Mucosa of descending colon (tissue), 3 donors: ENCODE results near the gene EIF2AK3. TPM values are rescaled to one million over a fixed set of nuclear protein-coding genes. Genes with fewer than 3 reads are reported as not detected.
"Not testable (repeated sequence)": the region's sequence is repeated elsewhere in the genome, so short reads cannot be mapped to it uniquely, and the experiment has no call there.

Source experiments
- ATAC-seq: fragments of 200-7000 bp; cut with Tn5 transposase; one replicate; pipeline ENCODE4 v1.9.1; 2020; ENCODE audit warnings: mild to moderate bottlenecking, moderate library complexity
- DNase-seq, 3 donors: peaks; one replicate each; pipeline ENCODE4 v3.0.0-alpha.2; 2020
- H3K36me3 ChIP-seq: fragments of 200-600 bp; one replicate; pipeline ENCODE4 v1.8.0; 2021; ENCODE audit warnings: low read depth, mild to moderate bottlenecking
- H3K4me1 ChIP-seq: fragments of 200-600 bp; one replicate; pipeline ENCODE4 v1.8.0; 2021; ENCODE audit warnings: low read depth, mild to moderate bottlenecking
- H3K4me3 ChIP-seq: fragments of 200-600 bp; one replicate; pipeline ENCODE4 v1.8.0; 2021; ENCODE audit warnings: mild to moderate bottlenecking
- H3K9me3 ChIP-seq: fragments of 200-600 bp; one replicate; pipeline ENCODE4 v1.8.0; 2021; ENCODE audit warnings: mild to moderate bottlenecking
- intact Hi-C, 2 donors: fragments of 100-400 bp; cut with DNase I in 1 of 2; cut with micrococcal nuclease in 1 of 2; formaldehyde crosslinking; loops; one replicate each; pipeline versions ENCODE4 v1.11.0 to v1.11.1; 2022; cut with DNase I, micrococcal nuclease
- total RNA-seq, 3 donors: library from RNA; stranded (reverse); fragmentation: NEBNext Ultra II Directional in 2 of 3; extraction: Animal tissue kit (Norgen Biotek cat#: 25700) in 2 of 3; gene quantifications; one replicate each; pipeline versions ENCODE4 v1.2.1 to v1.2.4, GENCODE V29; 2021 to 2023
- TF ChIP-seq, protein P1 (sequence below): fragments of 200-600 bp; IDR thresholded peaks from one replicate; pipeline ENCODE4 v1.8.0; 2022; ENCODE audit warnings: antibody characterized with exemption, mild to moderate bottlenecking
- donor health status: DM: no; HTN: no; CAD: no; lungs with moderate emphysema.
- donor health status: DM: no; HTN: no; CAD: no.
- donor health status: DM: no; HTN: yes; CAD: no.

Gene EIF2AK3
- total RNA-seq, 3 donors from 2014 or later: 20.4 to 31.6 (median 30.4) TPM

DNA sequence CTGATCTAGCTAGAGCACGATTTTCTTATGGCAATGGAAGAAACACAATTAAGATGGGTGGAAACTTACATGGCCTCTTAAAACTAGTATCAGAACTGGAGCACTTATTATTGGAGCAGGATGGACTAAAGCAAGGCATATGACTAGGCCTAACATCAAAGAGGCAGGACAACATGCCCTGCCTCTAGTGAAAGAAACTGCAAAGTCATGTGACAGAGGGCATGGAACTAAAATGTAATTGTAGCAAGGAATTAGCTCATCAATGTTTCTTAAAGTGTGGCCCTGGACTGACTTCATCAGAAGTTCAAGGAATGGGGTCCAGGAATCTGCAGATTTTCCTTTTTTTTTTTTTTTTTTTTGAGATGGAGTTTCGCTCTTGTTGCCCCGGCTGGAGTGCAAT is 5.3 kb upstream of the EIF2AK3 start:
- Histone ChIP-seq H3K36me3 (no peaks in the 10 kb centered on the region), H3K4me1 (peaks cover 10% of the 10 kb centered on the region), H3K9me3 (no peaks in the 10 kb centered on the region), H3K4me3 (no peak overlapping the region)
- TF ChIP-seq, protein P1, sequence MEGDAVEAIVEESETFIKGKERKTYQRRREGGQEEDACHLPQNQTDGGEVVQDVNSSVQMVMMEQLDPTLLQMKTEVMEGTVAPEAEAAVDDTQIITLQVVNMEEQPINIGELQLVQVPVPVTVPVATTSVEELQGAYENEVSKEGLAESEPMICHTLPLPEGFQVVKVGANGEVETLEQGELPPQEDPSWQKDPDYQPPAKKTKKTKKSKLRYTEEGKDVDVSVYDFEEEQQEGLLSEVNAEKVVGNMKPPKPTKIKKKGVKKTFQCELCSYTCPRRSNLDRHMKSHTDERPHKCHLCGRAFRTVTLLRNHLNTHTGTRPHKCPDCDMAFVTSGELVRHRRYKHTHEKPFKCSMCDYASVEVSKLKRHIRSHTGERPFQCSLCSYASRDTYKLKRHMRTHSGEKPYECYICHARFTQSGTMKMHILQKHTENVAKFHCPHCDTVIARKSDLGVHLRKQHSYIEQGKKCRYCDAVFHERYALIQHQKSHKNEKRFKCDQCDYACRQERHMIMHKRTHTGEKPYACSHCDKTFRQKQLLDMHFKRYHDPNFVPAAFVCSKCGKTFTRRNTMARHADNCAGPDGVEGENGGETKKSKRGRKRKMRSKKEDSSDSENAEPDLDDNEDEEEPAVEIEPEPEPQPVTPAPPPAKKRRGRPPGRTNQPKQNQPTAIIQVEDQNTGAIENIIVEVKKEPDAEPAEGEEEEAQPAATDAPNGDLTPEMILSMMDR: no peak
- ATAC-seq (no peak), DNase-seq (no peak)
- intact Hi-C loops: no loop called here

DNA sequence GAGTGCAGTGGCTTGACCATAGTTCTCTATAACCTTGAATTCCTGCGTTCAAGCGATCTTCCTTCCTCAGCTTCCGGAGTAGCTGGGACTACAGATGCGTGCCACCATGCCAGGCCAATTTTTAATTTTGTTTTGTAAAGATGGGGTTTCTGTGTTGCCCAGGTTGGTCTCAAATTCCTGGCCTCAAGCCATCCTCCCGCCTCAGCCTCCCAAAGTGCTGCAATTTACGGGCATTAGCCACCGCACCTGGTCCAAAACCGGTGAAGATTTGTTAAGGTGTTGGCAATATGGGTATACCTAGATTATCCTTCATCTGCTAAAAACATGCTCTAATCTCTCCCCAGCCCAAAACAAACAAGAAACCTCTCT is 1.3 kb upstream of the EIF2AK3 start:
- TF ChIP-seq, protein P1: no peak
- H3K36me3 ChIP-seq: no peaks in the 10 kb centered on the region
- H3K9me3 ChIP-seq: no peaks in the 10 kb centered on the region
- intact Hi-C loops: no loop called here
- ATAC-seq: no peak
- H3K4me1 ChIP-seq: peaks cover 12% of the 10 kb centered on the region
- DNase-seq: peak in 2 of 3 donors; percentile 22 to 37
- peak overlapping the region; percentile 90 for H3K4me3 ChIP-seq

DNA sequence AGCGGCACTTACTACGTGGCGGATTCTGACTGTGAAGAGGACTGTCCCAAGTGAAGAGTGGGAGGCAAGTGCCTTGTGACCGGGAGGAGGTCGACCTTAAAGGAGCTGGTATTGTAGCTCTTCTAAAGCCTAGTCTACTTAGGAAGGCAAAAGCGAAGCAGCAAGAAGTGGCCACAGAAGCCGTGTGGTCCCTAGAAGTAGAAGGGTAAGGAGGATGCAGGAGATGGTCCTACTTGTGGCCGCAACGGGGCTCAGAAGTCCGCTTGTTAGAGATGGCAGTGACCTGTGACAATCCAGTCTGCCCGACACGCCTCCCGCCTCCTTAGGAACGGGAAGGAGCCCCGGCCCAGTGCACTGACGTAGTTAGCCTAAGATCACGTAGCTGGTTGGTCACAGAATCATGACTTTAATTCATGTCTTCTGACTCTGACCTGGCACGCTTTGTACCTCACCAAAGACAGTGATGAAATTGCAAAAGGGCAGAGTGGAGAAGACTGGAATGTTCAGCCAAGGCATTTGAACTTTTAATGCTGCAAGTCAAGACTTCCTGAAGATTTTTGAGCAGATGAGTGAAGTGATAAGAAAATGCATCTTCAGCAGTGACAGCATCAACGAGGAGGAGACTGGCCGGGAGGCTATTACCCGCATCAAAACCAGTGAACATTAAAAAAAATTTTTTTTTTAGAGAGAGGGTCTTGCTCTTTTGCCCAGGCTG is 749 bp upstream of the EIF2AK3 start:
- TF ChIP-seq, protein P1: no peak
- H3K4me3 ChIP-seq: peak overlapping the region; percentile 90
- H3K36me3 ChIP-seq: no peaks in the 10 kb centered on the region
- no peaks in the 10 kb centered on the region for H3K9me3 ChIP-seq
- DNase-seq: peak; percentile 89 to 95 (median 92)
- peak; percentile 76 for ATAC-seq
- intact Hi-C loops: no loop called here
- peaks cover 15% of the 10 kb centered on the region for H3K4me1 ChIP-seq

DNA sequence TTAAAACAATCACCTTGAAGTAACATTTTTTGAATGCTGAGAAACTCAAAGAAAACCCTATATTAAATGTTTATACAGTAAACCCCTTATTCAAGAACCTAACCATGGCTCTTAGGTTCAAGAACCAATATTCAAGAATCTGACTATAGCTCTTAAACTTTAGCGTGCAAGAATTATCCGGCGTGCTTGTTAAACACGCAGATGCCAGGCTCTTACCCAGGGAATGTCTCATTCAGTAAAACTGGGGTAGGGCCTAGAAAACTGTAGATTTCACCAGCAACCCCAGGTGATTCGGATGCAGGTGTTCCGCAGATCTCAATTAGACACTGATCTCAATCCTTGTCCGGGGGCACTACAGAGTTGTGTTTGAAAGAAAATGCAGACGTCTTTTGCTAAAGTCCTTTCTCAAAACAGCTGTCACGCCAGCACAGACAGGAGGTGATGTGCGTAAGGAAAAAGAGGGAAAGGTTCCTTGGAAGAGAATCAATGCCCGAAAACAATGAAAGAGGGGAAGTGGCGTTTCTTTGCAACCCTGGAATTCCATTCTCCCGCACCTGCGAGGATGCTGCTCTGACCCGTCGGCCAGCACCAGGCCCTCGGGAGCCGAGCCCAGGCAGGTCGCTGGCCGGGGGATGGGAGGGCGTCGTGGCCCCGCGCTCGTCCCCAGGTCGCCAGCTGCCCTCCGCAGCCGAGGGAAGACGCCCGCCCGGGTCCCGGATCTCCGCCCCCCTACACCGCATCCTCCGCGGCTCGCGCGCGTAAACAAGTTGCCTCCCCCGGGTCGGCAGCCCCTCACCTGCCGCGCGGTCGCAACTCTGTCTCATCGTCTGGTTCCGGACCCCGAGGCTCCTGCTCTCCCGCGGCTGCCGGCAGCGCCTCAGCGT is 851 bp downstream of the EIF2AK3 start:
- DNase-seq: peak; percentile 44 to 81 (median 71)
- Histone ChIP-seq H3K4me1 (peaks cover 15% of the 10 kb centered on the region), H3K4me3 (peak overlapping the region; percentile 90)

DNA sequence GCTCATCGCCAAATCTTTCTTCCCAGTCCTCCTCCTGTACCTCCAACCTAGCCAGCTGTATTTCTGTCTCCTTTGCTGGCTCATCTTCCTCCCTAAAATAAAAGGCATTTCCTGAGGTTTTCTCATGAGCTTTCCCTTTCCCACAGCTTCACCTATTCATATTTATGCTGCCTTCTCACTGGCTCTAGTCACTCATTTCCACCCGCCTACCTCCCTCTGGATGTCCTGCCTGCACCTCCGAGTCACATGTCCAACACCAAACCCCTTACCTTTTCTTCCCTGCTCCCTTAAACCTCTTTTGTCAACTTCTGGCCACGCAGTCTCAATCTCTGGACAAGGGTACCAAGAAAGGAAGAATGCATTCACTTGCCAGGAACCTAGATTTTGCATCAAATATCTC is 2.8 kb downstream of the EIF2AK3 start:
- no peak for DNase-seq
- H3K4me3 ChIP-seq: no peak overlapping the region
- TF ChIP-seq, protein P1: no peak
- no peak for ATAC-seq
- H3K4me1 ChIP-seq: peaks cover 18% of the 10 kb centered on the region
- no peaks in the 10 kb centered on the region for H3K36me3 ChIP-seq
- intact Hi-C loops: no loop called here
- H3K9me3 ChIP-seq: no peaks in the 10 kb centered on the region

More for the DNA sequence above, 851 bp downstream of the EIF2AK3 start:
- Histone ChIP-seq H3K36me3 (no peaks in the 10 kb centered on the region), H3K9me3 (no peaks in the 10 kb centered on the region)
- intact Hi-C loops: no loop called here
- TF ChIP-seq, protein P1: no peak
- ATAC-seq: peak; percentile 1

DNA sequence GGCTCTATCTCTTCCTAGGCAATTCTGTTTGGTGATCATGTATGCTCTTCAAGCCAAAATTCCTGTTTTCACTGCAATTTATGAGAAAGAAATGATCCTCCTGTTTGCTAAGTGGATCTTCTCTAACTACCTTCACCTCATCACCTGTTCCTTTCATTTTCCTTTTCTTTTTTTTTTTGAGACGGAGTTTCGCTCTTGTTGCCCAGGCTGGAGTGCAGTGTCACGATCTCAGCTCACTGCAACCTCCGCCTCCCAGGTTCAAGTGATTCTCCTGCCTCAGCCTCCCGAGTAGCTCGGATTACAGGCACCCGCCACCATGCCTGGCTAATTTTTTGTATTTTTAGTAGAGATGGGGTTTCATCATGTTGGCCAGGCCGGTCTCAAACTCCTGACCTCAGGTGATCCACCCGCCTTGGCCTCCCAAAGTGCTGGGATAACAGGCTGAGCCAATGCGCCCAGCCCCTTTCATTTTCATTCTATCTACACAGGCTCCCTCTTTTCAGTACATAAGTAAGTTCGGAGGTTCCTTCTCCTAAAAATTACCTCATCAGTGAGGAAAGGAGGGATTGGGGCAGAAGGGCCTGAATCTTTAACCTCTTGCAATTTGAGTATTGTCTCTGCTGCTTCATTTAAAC is 3.3 kb downstream of the EIF2AK3 start:
- ATAC-seq, DNase-seq, H3K9me3 ChIP-seq, H3K4me3 ChIP-seq, intact Hi-C loops, H3K36me3 ChIP-seq: not testable (repeated sequence)
- peaks cover 16% of the 10 kb centered on the region for H3K4me1 ChIP-seq
